ENCODE data around the gene QSOX2. TPM values are rescaled to one million over a fixed set of nuclear protein-coding genes. Genes with fewer than 3 reads are reported as not detected.
A peak's percentile ranks its signal among the peaks of the same experiment; 100 is the strongest.

Gene QSOX2
- total RNA-seq, 1 donor from 2014 or later: 6.1 TPM

DNA sequence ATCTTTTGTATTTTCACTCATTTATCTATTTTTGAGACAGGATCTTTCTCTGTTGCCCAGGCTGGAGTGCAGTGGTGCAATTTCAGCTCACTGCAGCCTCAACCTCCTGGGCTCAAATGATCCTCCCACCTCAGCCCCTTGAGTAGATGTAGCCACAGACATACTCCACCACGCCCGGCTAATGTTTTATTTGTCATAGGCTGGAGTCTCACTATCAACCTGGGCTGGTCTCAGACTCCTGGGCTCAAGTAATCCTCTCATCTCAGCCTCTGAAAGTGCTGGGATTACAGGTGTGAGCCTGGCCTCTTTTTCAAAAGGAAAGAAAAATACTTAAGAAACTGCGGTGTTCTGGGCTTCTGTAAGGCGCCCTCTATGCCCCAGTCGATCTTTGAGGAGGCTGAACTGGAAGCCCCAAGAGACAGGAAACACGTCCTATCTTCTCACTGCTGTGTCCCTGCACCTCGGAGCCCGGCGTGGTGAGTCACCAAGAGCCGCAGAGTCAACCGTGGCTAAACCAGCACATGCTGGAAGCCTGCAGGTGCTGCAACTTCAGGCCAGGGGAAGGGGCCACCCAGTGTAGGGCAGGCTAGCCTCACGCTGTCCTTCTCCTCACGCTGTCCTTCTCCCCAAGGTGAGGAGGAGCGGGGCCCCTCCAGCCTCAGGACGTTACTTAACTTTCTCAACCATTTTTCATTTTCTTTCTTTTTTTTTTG lies 25.4 kb downstream of the QSOX2 start:
- Histone ChIP-seq H3K9me3 (no peaks in the 10 kb centered on the region), H3K36me3 (peaks cover 0 to 11% of the 10 kb centered on the region in 2 donors), H3K4me1 (peaks cover 6% of the 10 kb centered on the region), H3K4me3 (no peak overlapping the region), H3K27ac (no peak overlapping the region), H3K27me3 (no peaks in the 10 kb centered on the region)
- TF ChIP-seq, protein P1, sequence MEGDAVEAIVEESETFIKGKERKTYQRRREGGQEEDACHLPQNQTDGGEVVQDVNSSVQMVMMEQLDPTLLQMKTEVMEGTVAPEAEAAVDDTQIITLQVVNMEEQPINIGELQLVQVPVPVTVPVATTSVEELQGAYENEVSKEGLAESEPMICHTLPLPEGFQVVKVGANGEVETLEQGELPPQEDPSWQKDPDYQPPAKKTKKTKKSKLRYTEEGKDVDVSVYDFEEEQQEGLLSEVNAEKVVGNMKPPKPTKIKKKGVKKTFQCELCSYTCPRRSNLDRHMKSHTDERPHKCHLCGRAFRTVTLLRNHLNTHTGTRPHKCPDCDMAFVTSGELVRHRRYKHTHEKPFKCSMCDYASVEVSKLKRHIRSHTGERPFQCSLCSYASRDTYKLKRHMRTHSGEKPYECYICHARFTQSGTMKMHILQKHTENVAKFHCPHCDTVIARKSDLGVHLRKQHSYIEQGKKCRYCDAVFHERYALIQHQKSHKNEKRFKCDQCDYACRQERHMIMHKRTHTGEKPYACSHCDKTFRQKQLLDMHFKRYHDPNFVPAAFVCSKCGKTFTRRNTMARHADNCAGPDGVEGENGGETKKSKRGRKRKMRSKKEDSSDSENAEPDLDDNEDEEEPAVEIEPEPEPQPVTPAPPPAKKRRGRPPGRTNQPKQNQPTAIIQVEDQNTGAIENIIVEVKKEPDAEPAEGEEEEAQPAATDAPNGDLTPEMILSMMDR (IDR thresholded peaks at IDR 0.05): no peak
- no peak for TF ChIP-seq POLR2AphosphoS5 (IDR thresholded peaks at IDR 0.05; ENCODE audit: insufficient read depth in 1 of 2, low read depth in 1 of 2)
- TF ChIP-seq POLR2A (IDR thresholded peaks at IDR 0.05): no peak
- intact Hi-C loops (cut with DNase I): no loop called here
- DNase-seq (ENCODE audit: extremely low spot score in 2 of 2): no peak

DNA sequence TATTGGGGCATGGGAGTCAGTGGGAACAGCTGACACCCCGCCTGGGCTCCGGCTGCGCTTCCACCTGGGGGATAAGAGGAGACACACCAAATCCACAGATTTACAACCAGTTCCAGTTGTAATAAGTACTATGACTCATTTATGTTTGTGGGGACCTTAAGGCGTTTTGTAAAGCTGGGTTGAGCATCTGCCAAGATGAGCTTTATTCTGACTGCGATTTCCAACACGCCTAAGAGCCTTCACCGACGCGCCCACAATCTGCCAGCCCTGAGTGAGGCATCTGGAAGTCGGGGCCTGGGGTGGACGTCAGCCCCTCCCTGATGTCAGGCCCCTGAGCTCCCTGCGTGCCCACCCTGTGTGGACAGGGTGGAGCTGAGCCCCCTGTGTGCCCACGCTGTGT lies 26.3 kb downstream of the QSOX2 start:
- no peaks in the 10 kb centered on the region for H3K9me3 ChIP-seq
- intact Hi-C loops (cut with DNase I): no loop called here
- no peak overlapping the region for H3K4me3 ChIP-seq
- TF ChIP-seq, protein P1 (IDR thresholded peaks at IDR 0.05): no peak
- TF ChIP-seq POLR2AphosphoS5 (IDR thresholded peaks at IDR 0.05; ENCODE audit: insufficient read depth in 1 of 2, low read depth in 1 of 2): peak in 1 of 2 donors; percentile 19
- TF ChIP-seq POLR2A (IDR thresholded peaks at IDR 0.05): no peak
- H3K4me1 ChIP-seq: peaks cover 6% of the 10 kb centered on the region
- peaks cover 0 to 19% of the 10 kb centered on the region in 2 donors for H3K36me3 ChIP-seq
- no peaks in the 10 kb centered on the region for H3K27me3 ChIP-seq
- H3K27ac ChIP-seq: no peak overlapping the region
- no peak for DNase-seq (ENCODE audit: extremely low spot score in 2 of 2)

DNA sequence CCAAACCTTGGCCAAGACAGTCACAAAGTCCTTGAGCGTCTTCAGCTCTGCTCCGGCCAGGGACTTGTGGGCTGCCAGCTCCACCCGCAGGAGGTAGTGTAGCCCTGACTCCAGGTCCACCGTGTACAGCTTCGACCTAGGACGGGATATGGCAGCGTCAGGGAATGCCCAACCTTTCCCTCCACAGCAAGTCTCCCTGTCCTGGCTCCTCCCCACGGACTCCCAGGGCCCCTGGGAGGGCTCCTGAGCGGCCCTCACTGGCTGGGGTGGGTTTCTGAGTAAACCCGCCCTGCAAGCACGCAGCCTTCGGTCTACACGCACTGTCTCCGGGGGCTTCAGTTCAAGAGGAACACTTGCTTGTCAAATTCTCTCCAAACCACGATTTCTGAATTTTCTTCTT lies 26.9 kb downstream of the QSOX2 start:
- Histone ChIP-seq H3K27me3 (no peaks in the 10 kb centered on the region), H3K4me1 (peaks cover 6% of the 10 kb centered on the region), H3K36me3 (peaks cover 0 to 25% of the 10 kb centered on the region in 2 donors), H3K27ac (no peak overlapping the region), H3K9me3 (no peaks in the 10 kb centered on the region), H3K4me3 (no peak overlapping the region)
- intact Hi-C loops (cut with DNase I): no loop called here
- no peak for TF ChIP-seq POLR2AphosphoS5 (IDR thresholded peaks at IDR 0.05; ENCODE audit: insufficient read depth in 1 of 2, low read depth in 1 of 2)
- TF ChIP-seq POLR2A (IDR thresholded peaks at IDR 0.05): no peak
- TF ChIP-seq, protein P1 (IDR thresholded peaks at IDR 0.05): no peak
- DNase-seq (ENCODE audit: extremely low spot score in 2 of 2): no peak

DNA sequence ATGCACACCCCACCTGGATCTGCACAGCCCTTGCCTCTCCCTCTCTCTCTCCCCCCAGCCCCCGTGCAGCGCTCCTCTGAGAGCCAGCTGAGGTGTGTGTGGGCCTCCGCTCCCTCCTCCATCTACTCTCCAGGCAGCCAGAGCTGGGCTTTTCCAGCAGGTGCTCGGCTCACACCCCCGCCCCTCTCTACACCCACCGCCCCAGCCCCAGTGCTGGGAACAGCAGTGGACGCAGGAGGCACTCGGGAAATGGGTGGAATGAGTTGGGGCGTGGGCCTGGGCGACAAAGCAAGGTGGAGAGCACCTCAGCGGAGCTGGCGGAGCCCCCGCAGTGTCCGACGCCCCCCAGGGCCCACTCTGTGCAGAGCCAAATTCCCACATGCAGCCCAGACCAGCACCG lies 27.3 kb downstream of the QSOX2 start:
- no peak for DNase-seq (ENCODE audit: extremely low spot score in 2 of 2)
- Histone ChIP-seq H3K9me3 (no peaks in the 10 kb centered on the region), H3K36me3 (peaks cover 0 to 29% of the 10 kb centered on the region in 2 donors), H3K27ac (no peak overlapping the region), H3K4me3 (no peak overlapping the region), H3K4me1 (peaks cover 6% of the 10 kb centered on the region), H3K27me3 (no peaks in the 10 kb centered on the region)
- intact Hi-C loops (cut with DNase I): no loop called here
- TF ChIP-seq, protein P1 (IDR thresholded peaks at IDR 0.05): no peak
- TF ChIP-seq POLR2AphosphoS5 (IDR thresholded peaks at IDR 0.05; ENCODE audit: insufficient read depth in 1 of 2, low read depth in 1 of 2) (no peak), POLR2A (IDR thresholded peaks at IDR 0.05) (no peak)

DNA sequence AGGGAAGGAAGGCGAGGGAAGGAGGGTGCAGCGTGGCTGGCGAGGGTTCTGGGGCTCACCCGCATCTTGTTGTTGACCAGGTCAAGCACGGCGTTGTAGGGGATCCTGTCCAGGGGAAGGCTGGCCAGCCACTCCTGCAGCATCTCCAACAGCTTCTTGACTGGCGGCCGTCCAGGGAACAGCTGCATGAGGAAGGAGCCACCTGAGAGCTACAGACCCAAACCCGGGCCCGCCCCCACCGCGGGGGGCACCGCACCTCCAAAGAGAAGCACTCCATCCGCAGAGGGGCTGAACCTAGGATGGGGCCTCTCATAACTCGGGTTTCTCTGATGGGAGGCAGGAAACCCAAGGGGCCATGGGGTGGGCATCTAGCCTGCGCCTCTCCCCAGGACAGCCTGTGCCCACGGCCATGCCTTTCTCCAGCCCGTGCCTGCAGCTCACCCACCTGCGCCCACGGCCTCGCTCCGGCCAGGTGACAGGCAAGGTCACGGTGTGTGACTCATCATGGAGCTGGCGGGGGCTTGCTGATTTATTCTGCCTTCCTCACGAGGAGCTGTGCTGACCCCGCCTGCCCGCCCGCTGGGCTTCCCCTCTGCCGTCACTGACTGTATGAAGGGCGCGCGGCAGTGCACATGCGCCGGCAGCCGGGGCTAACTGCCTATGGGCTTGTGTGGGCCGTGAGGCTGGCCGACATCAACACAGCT lies 28.9 kb downstream of the QSOX2 start:
- Histone ChIP-seq H3K4me3 (no peak overlapping the region), H3K27ac (no peak overlapping the region), H3K27me3 (no peaks in the 10 kb centered on the region), H3K4me1 (peaks cover 6% of the 10 kb centered on the region), H3K36me3 (peaks cover 0 to 38% of the 10 kb centered on the region in 2 donors), H3K9me3 (no peaks in the 10 kb centered on the region)
- no peak for DNase-seq (ENCODE audit: extremely low spot score in 2 of 2)
- TF ChIP-seq POLR2A (IDR thresholded peaks at IDR 0.05): no peak
- TF ChIP-seq POLR2AphosphoS5 (IDR thresholded peaks at IDR 0.05; ENCODE audit: insufficient read depth in 1 of 2, low read depth in 1 of 2): no peak
- TF ChIP-seq, protein P1 (IDR thresholded peaks at IDR 0.05): no peak
- intact Hi-C loops (cut with DNase I): no loop called here
